Measurements from ENCODE around the gene DLGAP1. TPM values are rescaled to one million over a fixed set of nuclear protein-coding genes. Genes with fewer than 3 reads are reported as not detected.

DLGAP1 gene
- total and polyA plus RNA-seq, 3 donors from 2014 or later = 18.6 to 93.8 (median 69.1) TPM

GRCh38 chr18:3919396-3920061 lies 535.6 kb downstream of the DLGAP1 start:
- intact Hi-C loops (cut with DNase I; ENCODE audit: low total_unique reads) = no loop called here
- H3K27ac ChIP-seq = peak overlapping the region in 1 of 2 donors; percentile 11
- no peaks in the 10 kb centered on the region for H3K27me3 ChIP-seq
- TF ChIP-seq POLR2A (IDR thresholded peaks at IDR 0.05) = no peak
- no peak for TF ChIP-seq CTCF (IDR thresholded peaks at IDR 0.05)
- no peaks in the 10 kb centered on the region for H3K4me1 ChIP-seq
- H3K4me3 ChIP-seq = no peak overlapping the region
- WGBS, 2 donors = 75% methylated on average over 2 of the region's 2 CpGs
- H3K9me3 ChIP-seq = no peaks in the 10 kb centered on the region
- no peaks in the 10 kb centered on the region for H3K36me3 ChIP-seq (ENCODE audit: low read depth, missing control alignments)
- peak; percentile 37 for DNase-seq

DNA sequence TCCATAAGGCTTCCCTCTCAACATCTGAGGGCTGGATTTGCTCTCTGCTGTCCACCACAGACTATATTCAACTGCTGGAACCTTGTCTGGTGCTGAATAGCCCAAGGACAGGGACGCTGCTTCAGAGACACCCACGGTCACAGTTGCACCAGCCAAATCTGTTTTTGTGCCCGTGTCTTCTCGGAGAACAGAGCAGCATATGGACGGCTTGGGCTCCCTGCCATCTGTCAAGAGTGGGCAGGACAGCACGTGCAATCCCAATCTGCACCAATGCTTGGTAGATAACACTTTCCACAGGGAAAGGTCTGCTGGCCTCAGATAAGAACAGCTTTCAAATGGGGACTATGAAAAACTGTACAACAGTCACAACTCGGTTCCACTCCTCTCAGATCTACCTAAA lies 539.0 kb downstream of the DLGAP1 start:
- 35 to 39% methylated on average over 7 of the region's 7 CpGs for WGBS, 2 donors
- DNase-seq = peak; percentile 66
- Histone ChIP-seq H3K27me3 (no peaks in the 10 kb centered on the region), H3K4me1 (peaks cover 3% of the 10 kb centered on the region), H3K27ac (no peak overlapping the region), H3K36me3 (ENCODE audit: low read depth, missing control alignments) (no peaks in the 10 kb centered on the region), H3K4me3 (no peak overlapping the region), H3K9me3 (no peaks in the 10 kb centered on the region)
- no peak for TF ChIP-seq POLR2A (IDR thresholded peaks at IDR 0.05)
- TF ChIP-seq CTCF (IDR thresholded peaks at IDR 0.05) = no peak
- intact Hi-C loops (cut with DNase I; ENCODE audit: low total_unique reads) = no loop called here

- no peaks in the 10 kb centered on the region for H3K9me3 ChIP-seq
- peaks cover 3% of the 10 kb centered on the region for H3K4me1 ChIP-seq
- 92 to 93% methylated on average over 1 to 2 of the region's 2 CpGs for WGBS, 2 donors
- intact Hi-C loops (cut with DNase I; ENCODE audit: low total_unique reads) = no loop called here
- no peak overlapping the region for H3K4me3 ChIP-seq
- H3K27me3 ChIP-seq = no peaks in the 10 kb centered on the region
- no peaks in the 10 kb centered on the region for H3K36me3 ChIP-seq (ENCODE audit: low read depth, missing control alignments)
- no peak for TF ChIP-seq CTCF (IDR thresholded peaks at IDR 0.05)
- TF ChIP-seq POLR2A (IDR thresholded peaks at IDR 0.05) = no peak
- no peak overlapping the region for H3K27ac ChIP-seq
- no peak for DNase-seq
Measured at GRCh38 chr18:3914833-3915610, 540.1 kb downstream of the DLGAP1 start.

- no peak overlapping the region for H3K27ac ChIP-seq
- H3K4me3 ChIP-seq = no peak overlapping the region
- no peaks in the 10 kb centered on the region for H3K36me3 ChIP-seq (ENCODE audit: low read depth, missing control alignments)
- no peak for DNase-seq
- intact Hi-C loops (cut with DNase I; ENCODE audit: low total_unique reads) = no loop called here
- H3K4me1 ChIP-seq = peaks cover 3% of the 10 kb centered on the region
- H3K27me3 ChIP-seq = no peaks in the 10 kb centered on the region
- no peaks in the 10 kb centered on the region for H3K9me3 ChIP-seq
- WGBS, 2 donors = 56 to 57% methylated on average over 3 of the region's 3 CpGs
- TF ChIP-seq POLR2A (IDR thresholded peaks at IDR 0.05) (no peak), CTCF (IDR thresholded peaks at IDR 0.05) (no peak)
Measured at GRCh38 chr18:3914109-3914508, 541.0 kb downstream of the DLGAP1 start.

Measured in testis (tissue), 3 donors.